Stimulated activated CD4-positive, alpha-beta T cell treated with anti-CD3 and anti-CD28 coated beads, Interleukin-4, amount 100 ng/mL, for 1 hour (primary cell): ENCODE measurements around the gene PFKP.

Experiments used
- DNase-seq: peaks from one replicate; pipeline ENCODE4 v3.0.0-alpha.2; 2020

Gene PFKP

GRCh38 chr10:3072641-3073360, 5.5 kb downstream of the PFKP start:
- DNase-seq, result no peak

GRCh38 chr10:3074145-3074665, 6.9 kb downstream of the PFKP start:
- DNase-seq, result no peak

- no peak for DNase-seq
These were observed 7.7 kb downstream of the PFKP start for GRCh38 chr10:3074985-3075600.

GRCh38 chr10:3076138-3076537, 8.8 kb downstream of the PFKP start:
- DNase-seq, result no peak

- no peak for DNase-seq
These were observed 10.2 kb downstream of the PFKP start for GRCh38 chr10:3077509-3077908.

GRCh38 chr10:3077940-3078630, 10.7 kb downstream of the PFKP start:
- no peak for DNase-seq

- DNase-seq, result no peak
These were observed 14.1 kb downstream of the PFKP start for GRCh38 chr10:3081383-3081981.

- no peak for DNase-seq
These were observed 14.9 kb downstream of the PFKP start for GRCh38 chr10:3082290-3082689.

- no peak for DNase-seq
These were observed 18.6 kb downstream of the PFKP start for GRCh38 chr10:3085785-3086567.

- DNase-seq, result no peak
These were observed 23.0 kb downstream of the PFKP start for GRCh38 chr10:3090388-3090787.

- no peak for DNase-seq
These were observed 23.8 kb downstream of the PFKP start for GRCh38 chr10:3090914-3091787.

GRCh38 chr10:3091921-3092320, 24.6 kb downstream of the PFKP start:
- DNase-seq, result no peak

- no peak for DNase-seq
These were observed 26.6 kb downstream of the PFKP start for GRCh38 chr10:3093996-3094395.

- no peak for DNase-seq
These were observed 27.3 kb downstream of the PFKP start for GRCh38 chr10:3094609-3095036.

- DNase-seq, result peak; percentile 42
These were observed 28.2 kb downstream of the PFKP start for GRCh38 chr10:3095373-3096139.

- no peak for DNase-seq
These were observed 28.8 kb downstream of the PFKP start for GRCh38 chr10:3096149-3096548.

GRCh38 chr10:3097160-3097559, 29.8 kb downstream of the PFKP start:
- no peak for DNase-seq

- no peak for DNase-seq
These were observed 31.3 kb downstream of the PFKP start for GRCh38 chr10:3098689-3099088.

- DNase-seq, result no peak
These were observed 32.1 kb downstream of the PFKP start for GRCh38 chr10:3099291-3100092.
